Tibial artery (tissue), 4 donors: Measurements from ENCODE around the gene TAS2R41.

Experiments
- DNase-seq, 2 donors: peaks; one replicate each; pipeline ENCODE4 v3.0.0-alpha.2; 2019
- H3K27ac ChIP-seq, 2 donors: fragments of 200-600 bp; sonication (generic) in 1 of 2; 1 replicate in 1 of 2; 2 replicates in 1 of 2; pipeline ENCODE4 v1.5.1; 2018 to 2019; ENCODE audit warnings: mild to moderate bottlenecking in 1 of 2
- H3K27me3 ChIP-seq, 2 donors: fragments of 200-600 bp; sonication (generic) in 1 of 2; one replicate each; pipeline versions ENCODE4 v1.5.1 to v1.6.0; 2016 to 2019
- H3K36me3 ChIP-seq, 3 donors: fragments of 200-600 bp; sonication (generic) in 2 of 3; one replicate each; pipeline ENCODE4 v1.5.1; 2016 to 2019; ENCODE audit warnings: mild to moderate bottlenecking in 2 of 3
- H3K4me1 ChIP-seq, 4 donors: fragments of 200-600 bp; sonication (generic) in 2 of 4; 1 replicate in 3 of 4; 2 replicates in 1 of 4; pipeline ENCODE4 v1.5.1; 2016 to 2019
- H3K4me3 ChIP-seq, 2 donors: fragments of 200-600 bp; sonication (generic) in 1 of 2; 1 replicate in 1 of 2; 2 replicates in 1 of 2; pipeline ENCODE4 v1.5.1; 2018 to 2019; ENCODE audit warnings: mild to moderate bottlenecking in 2 of 2
- H3K9me3 ChIP-seq, 3 donors: fragments of 200-600 bp; sonication (generic) in 1 of 3; one replicate each; pipeline ENCODE4 v1.5.1; 2016 to 2019
- CTCF ChIP-seq, 2 experiments: fragments of 200-600 bp in 1 of 2; fragments of 450-650 bp in 1 of 2; IDR thresholded peaks; one replicate each; pipeline ENCODE4 v1.5.1; 2017 to 2019; ENCODE audit warnings: antibody characterized with exemption in 2 of 2, mild to moderate bottlenecking in 1 of 2, moderate library complexity in 1 of 2
- intact Hi-C: fragments of 100-400 bp; cut with DNase I; formaldehyde crosslinking; loops from one replicate; pipeline ENCODE4 v1.15.0; 2023; ENCODE audit warnings: low total_unique reads

TAS2R41 gene

GRCh38 chr7:143444063-143444782 lies 33.5 kb upstream of the TAS2R41 start:
- no peaks in the 10 kb centered on the region for H3K27me3 ChIP-seq
- no peak for TF ChIP-seq CTCF (IDR thresholded peaks at IDR 0.05)
- H3K4me3 ChIP-seq: no peak overlapping the region
- no peaks in the 10 kb centered on the region for H3K9me3 ChIP-seq
- intact Hi-C loops: no loop called here
- no peaks in the 10 kb centered on the region for H3K36me3 ChIP-seq
- H3K4me1 ChIP-seq: no peaks in the 10 kb centered on the region
- no peak overlapping the region for H3K27ac ChIP-seq
- no peak for DNase-seq

- H3K27ac ChIP-seq: no peak overlapping the region
- H3K27me3 ChIP-seq: no peaks in the 10 kb centered on the region
- H3K4me3 ChIP-seq: no peak overlapping the region
- intact Hi-C loops: no loop called here
- no peaks in the 10 kb centered on the region for H3K4me1 ChIP-seq
- no peaks in the 10 kb centered on the region for H3K9me3 ChIP-seq
- TF ChIP-seq CTCF (IDR thresholded peaks at IDR 0.05): no peak
- no peak for DNase-seq
- H3K36me3 ChIP-seq: no peaks in the 10 kb centered on the region
Observed at GRCh38 chr7:143444785-143445184, 32.9 kb upstream of the TAS2R41 start.

DNA sequence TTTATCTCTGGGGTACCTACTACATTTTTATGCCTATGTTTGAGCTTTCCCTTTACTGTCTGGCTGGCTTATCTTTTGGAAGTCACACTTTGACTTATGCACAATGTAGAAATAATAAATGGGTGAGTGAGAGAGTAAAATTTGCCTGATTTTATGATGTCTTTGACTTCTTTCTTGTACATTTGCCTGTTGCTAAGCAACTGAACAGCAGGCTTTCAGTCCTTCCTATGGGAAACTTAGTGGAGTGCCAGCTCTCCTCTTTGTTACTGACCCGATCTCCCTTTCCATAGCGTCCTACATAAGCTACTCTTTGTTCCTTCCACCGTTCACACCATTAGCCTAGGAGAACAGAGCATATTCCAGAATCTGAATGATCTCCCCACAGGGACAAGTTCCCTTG lies 30.2 kb upstream of the TAS2R41 start:
- H3K4me3 ChIP-seq: no peak overlapping the region
- TF ChIP-seq CTCF (IDR thresholded peaks at IDR 0.05): no peak
- H3K4me1 ChIP-seq: no peaks in the 10 kb centered on the region
- H3K9me3 ChIP-seq: no peaks in the 10 kb centered on the region
- no peaks in the 10 kb centered on the region for H3K27me3 ChIP-seq
- no peak overlapping the region for H3K27ac ChIP-seq
- DNase-seq: no peak
- intact Hi-C loops: no loop called here
- no peaks in the 10 kb centered on the region for H3K36me3 ChIP-seq

DNA sequence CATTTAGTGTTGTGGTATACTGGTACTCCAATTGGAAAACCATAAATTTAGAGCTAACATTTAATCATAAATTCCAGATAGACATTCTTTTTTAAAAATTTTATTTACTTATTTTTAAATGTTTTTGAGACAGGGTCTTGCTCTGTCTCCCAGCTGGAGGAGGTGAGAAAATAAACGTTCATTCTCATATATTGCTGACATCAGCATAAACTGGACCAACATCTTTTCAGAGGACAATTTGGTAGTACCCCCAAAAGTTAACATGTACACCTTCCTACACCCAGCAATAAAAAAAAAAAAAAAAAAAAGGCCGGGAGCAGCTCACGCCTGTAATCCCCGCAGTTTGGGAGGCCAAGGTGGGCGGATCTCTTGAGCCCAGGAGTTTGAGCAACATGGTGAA lies 29.2 kb upstream of the TAS2R41 start:
- no peaks in the 10 kb centered on the region for H3K9me3 ChIP-seq
- no peaks in the 10 kb centered on the region for H3K27me3 ChIP-seq
- H3K36me3 ChIP-seq: no peaks in the 10 kb centered on the region
- H3K4me3 ChIP-seq: no peak overlapping the region
- intact Hi-C loops: no loop called here
- no peak for TF ChIP-seq CTCF (IDR thresholded peaks at IDR 0.05)
- H3K4me1 ChIP-seq: no peaks in the 10 kb centered on the region
- DNase-seq: no peak
- no peak overlapping the region for H3K27ac ChIP-seq

GRCh38 chr7:143449793-143450192 lies 27.9 kb upstream of the TAS2R41 start:
- H3K36me3 ChIP-seq: no peaks in the 10 kb centered on the region
- intact Hi-C loops: no loop called here
- H3K9me3 ChIP-seq: no peaks in the 10 kb centered on the region
- no peak for TF ChIP-seq CTCF (IDR thresholded peaks at IDR 0.05)
- no peaks in the 10 kb centered on the region for H3K4me1 ChIP-seq
- DNase-seq: no peak
- H3K27ac ChIP-seq: no peak overlapping the region
- H3K4me3 ChIP-seq: no peak overlapping the region
- no peaks in the 10 kb centered on the region for H3K27me3 ChIP-seq

DNA sequence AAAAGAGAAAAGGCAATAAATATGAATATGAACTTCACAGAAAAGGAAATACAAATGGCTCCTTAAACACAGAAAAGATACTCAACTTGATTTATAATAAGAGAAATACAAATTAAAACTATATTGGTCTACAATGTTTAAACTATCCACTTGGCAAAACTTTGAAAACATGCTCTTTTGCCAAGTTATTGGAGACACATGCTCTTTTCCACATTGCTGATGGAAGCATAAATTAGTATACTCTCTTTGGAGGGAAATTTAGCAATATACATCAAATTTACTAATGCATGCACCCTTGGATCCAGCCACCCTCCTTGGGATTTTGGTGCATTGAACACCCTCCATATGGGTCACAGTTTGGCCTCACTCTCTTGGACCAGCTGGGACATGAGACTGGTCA lies 26.6 kb upstream of the TAS2R41 start:
- Histone ChIP-seq H3K36me3 (no peaks in the 10 kb centered on the region), H3K4me3 (no peak overlapping the region), H3K9me3 (no peaks in the 10 kb centered on the region), H3K27ac (no peak overlapping the region), H3K4me1 (no peaks in the 10 kb centered on the region), H3K27me3 (no peaks in the 10 kb centered on the region)
- TF ChIP-seq CTCF (IDR thresholded peaks at IDR 0.05): no peak
- DNase-seq: no peak
- intact Hi-C loops: no loop called here
